Keratinocyte (primary cell): Measurements from ENCODE around the gene ANKS1A. TPM values are rescaled to one million over a fixed set of nuclear protein-coding genes. Genes with fewer than 3 reads are reported as not detected.

Experiments
- DNase-seq: peaks from one replicate; pipeline ENCODE4 v3.0.0-alpha.2; 2011; ENCODE audit warnings: low read depth, missing footprints, low spot score
- FAIRE-seq: peaks from 2 replicates; lab custom pipeline; 2011; peaks lifted over from hg19 to GRCh38; lab: Jason Lieb, UNC
- H2AFZ ChIP-seq: 2 replicates; pipeline ENCODE4 v1.6.0; 2012; ENCODE audit warnings: low read length, control low read depth, inconsistent platforms; ENCODE audit not compliant: control insufficient read depth
- H3K27ac ChIP-seq: 2 replicates; pipeline ENCODE4 v1.5.1; 2011; ENCODE audit warnings: low read length; ENCODE audit not compliant: control insufficient read depth, insufficient read depth
- H3K27me3 ChIP-seq: 3 replicates; pipeline ENCODE4 v1.6.0; 2011; ENCODE audit warnings: low read length; ENCODE audit not compliant: control insufficient read depth, insufficient read depth; ENCODE audit errors: extremely low read depth
- H3K36me3 ChIP-seq, 2 experiments: 2 replicates in 1 of 2; 3 replicates in 1 of 2; pipeline ENCODE4 v1.5.1; 2011; ENCODE audit warnings: low read length in 2 of 2, mild to moderate bottlenecking in 1 of 2; ENCODE audit not compliant: control insufficient read depth in 2 of 2, insufficient read depth in 2 of 2; ENCODE audit errors: extremely low read depth in 1 of 2
- H3K4me1 ChIP-seq: 3 replicates; pipeline ENCODE4 v1.5.1; 2011; ENCODE audit warnings: low read length; ENCODE audit not compliant: control insufficient read depth, insufficient read depth; ENCODE audit errors: extremely low read depth
- H3K4me2 ChIP-seq: 3 replicates; pipeline ENCODE4 v1.6.0; 2011; ENCODE audit warnings: low read depth, low read length; ENCODE audit not compliant: control insufficient read depth, insufficient read depth; ENCODE audit errors: extremely low read depth
- H3K4me3 ChIP-seq, 3 experiments: fragments of 200-600 bp in 1 of 3; sonication (generic) in 1 of 3; 2 replicates in 2 of 3; 3 replicates in 1 of 3; pipeline ENCODE4 v1.5.1; 2011 to 2016; ENCODE audit warnings: low read length in 3 of 3, mild to moderate bottlenecking in 3 of 3, control low read depth in 2 of 3, inconsistent platforms in 1 of 3, low read depth in 1 of 3, mixed read lengths in 1 of 3, mixed run types in 1 of 3, moderate library complexity in 1 of 3; ENCODE audit not compliant: control insufficient read depth in 2 of 3, insufficient read depth in 2 of 3; ENCODE audit errors: extremely low read depth in 1 of 3
- H3K79me2 ChIP-seq: 2 replicates; pipeline ENCODE4 v1.6.0; 2012; ENCODE audit warnings: low read length; ENCODE audit not compliant: control insufficient read depth, insufficient read depth
- H3K9ac ChIP-seq: 3 replicates; pipeline ENCODE4 v1.6.0; 2011; ENCODE audit warnings: low read length; ENCODE audit not compliant: control insufficient read depth, insufficient read depth; ENCODE audit errors: extremely low read depth
- H3K9me1 ChIP-seq: 3 replicates; pipeline ENCODE4 v1.6.0; 2011; ENCODE audit warnings: low read length; ENCODE audit not compliant: control insufficient read depth, insufficient read depth; ENCODE audit errors: extremely low read depth
- H3K9me3 ChIP-seq: 2 replicates; pipeline ENCODE4 v1.5.1; 2012; ENCODE audit warnings: low read depth, low read length; ENCODE audit not compliant: control insufficient read depth
- H4K20me1 ChIP-seq: 3 replicates; pipeline ENCODE4 v1.6.0; 2011; ENCODE audit warnings: low read length; ENCODE audit not compliant: control insufficient read depth, insufficient read depth; ENCODE audit errors: extremely low read depth
- EZH2 ChIP-seq: IDR thresholded peaks from one replicate; pipeline ENCODE4 v1.6.1; 2012; ENCODE audit warnings: inconsistent platforms, mild to moderate bottlenecking, low read length, moderate library complexity
- dilution Hi-C: fragments of 300-500 bp; cut with MboI; formaldehyde crosslinking; loops from one replicate; pipeline ENCODE4 v1.7.0; 2020; ENCODE audit warnings: low sequenced_read_pairs; ENCODE audit not compliant: extremely low pct_ligation_motif_present
- polyA plus RNA-seq, 5 experiments: library from polyadenylated mRNA; depleted of rRNA in 3 of 5; stranded (reverse) in 3 of 5; stranded (forward) in 1 of 5; unstranded in 1 of 5; fragments of >200 nt; gene quantifications; 1 replicate in 1 of 5; 2 replicates in 3 of 5; 3 replicates in 1 of 5; pipeline versions ENCODE4 v1.2.1 to v1.2.3, GENCODE V29; 2011 to 2012; ENCODE audit warnings: missing spikeins in 2 of 5, low read depth in 1 of 5, low replicate concordance in 1 of 5
- TF ChIP-seq, protein P1 (sequence below), 3 experiments: IDR thresholded peaks in 1 of 3; conservative IDR thresholded peaks in 1 of 3; optimal IDR thresholded peaks in 1 of 3; 2 replicates in 2 of 3; 3 replicates in 1 of 3; pipeline versions ENCODE3 to v1.5.1; 2011; ENCODE audit warnings: low read length in 3 of 3, mild to moderate bottlenecking in 3 of 3, moderate library complexity in 2 of 3, control low read depth in 1 of 3, inconsistent platforms in 1 of 3; ENCODE audit not compliant: insufficient read depth in 2 of 3; ENCODE audit errors: extremely low read depth in 1 of 3

ANKS1A gene
- polyA plus RNA-seq, 1 donor (not counting 4 experiments of a cell fraction or from before 2014, with no cell fraction given): 8.6 TPM

DNA sequence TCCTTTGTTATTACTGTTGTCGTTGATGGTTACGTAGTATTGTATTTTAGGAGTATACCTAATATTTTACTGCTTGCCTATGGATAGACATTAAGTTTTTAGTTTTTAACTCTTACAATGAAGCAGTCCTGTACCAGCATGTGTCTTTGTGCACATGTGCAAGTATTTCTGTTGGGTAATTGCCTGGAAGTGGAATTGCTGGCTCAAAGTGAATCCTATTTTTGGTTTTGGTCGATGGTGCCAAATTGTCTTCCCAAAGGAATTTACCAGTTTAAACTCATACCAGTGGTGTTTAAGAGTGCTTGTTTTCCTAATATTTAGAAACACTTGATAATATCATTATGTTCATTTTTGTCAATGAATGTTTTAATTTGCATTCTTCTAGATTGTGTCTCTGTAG lies 75.5 kb downstream of the ANKS1A start:
- no peaks in the 10 kb centered on the region for H3K79me2 ChIP-seq
- TF ChIP-seq EZH2: no peak
- TF ChIP-seq, protein P1, sequence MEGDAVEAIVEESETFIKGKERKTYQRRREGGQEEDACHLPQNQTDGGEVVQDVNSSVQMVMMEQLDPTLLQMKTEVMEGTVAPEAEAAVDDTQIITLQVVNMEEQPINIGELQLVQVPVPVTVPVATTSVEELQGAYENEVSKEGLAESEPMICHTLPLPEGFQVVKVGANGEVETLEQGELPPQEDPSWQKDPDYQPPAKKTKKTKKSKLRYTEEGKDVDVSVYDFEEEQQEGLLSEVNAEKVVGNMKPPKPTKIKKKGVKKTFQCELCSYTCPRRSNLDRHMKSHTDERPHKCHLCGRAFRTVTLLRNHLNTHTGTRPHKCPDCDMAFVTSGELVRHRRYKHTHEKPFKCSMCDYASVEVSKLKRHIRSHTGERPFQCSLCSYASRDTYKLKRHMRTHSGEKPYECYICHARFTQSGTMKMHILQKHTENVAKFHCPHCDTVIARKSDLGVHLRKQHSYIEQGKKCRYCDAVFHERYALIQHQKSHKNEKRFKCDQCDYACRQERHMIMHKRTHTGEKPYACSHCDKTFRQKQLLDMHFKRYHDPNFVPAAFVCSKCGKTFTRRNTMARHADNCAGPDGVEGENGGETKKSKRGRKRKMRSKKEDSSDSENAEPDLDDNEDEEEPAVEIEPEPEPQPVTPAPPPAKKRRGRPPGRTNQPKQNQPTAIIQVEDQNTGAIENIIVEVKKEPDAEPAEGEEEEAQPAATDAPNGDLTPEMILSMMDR (optimal IDR thresholded peaks at IDR 0.05 in 1 of 3, IDR thresholded peaks at IDR 0.05 in 1 of 3, conservative IDR thresholded peaks at IDR 0.05 in 1 of 3; ENCODE audit: extremely low read depth in 1 of 3, insufficient read depth in 2 of 3, low read length in 3 of 3): no peak
- H3K27ac ChIP-seq: no peak overlapping the region
- FAIRE-seq (no peak), DNase-seq (no peak)
- dilution Hi-C loops: no loop called here
- no peak overlapping the region for H3K9ac ChIP-seq
- H4K20me1 ChIP-seq: no peaks in the 10 kb centered on the region
- peaks cover 4% of the 10 kb centered on the region for H3K4me1 ChIP-seq
- no peaks in the 10 kb centered on the region for H3K9me1 ChIP-seq
- no peaks in the 10 kb centered on the region for H3K27me3 ChIP-seq
- H3K4me2 ChIP-seq: no peak overlapping the region
- no peaks in the 10 kb centered on the region for H3K36me3 ChIP-seq
- H2AFZ ChIP-seq: no peak overlapping the region
- no peaks in the 10 kb centered on the region for H3K9me3 ChIP-seq
- no peak overlapping the region for H3K4me3 ChIP-seq

GRCh38 chr6:34967461-34967860 lies 78.4 kb downstream of the ANKS1A start:
- no peak for DNase-seq
- Histone ChIP-seq H3K27me3 (no peaks in the 10 kb centered on the region), H3K79me2 (no peaks in the 10 kb centered on the region), H3K36me3 (peaks cover 3% of the 10 kb centered on the region in 2 experiments), H3K4me2 (no peak overlapping the region), H3K9ac (no peak overlapping the region), H2AFZ (no peak overlapping the region), H4K20me1 (no peaks in the 10 kb centered on the region), H3K9me1 (no peaks in the 10 kb centered on the region), H3K4me3 (no peak overlapping the region), H3K27ac (no peak overlapping the region), H3K9me3 (no peaks in the 10 kb centered on the region), H3K4me1 (peaks cover 14% of the 10 kb centered on the region)
- no peak for FAIRE-seq
- dilution Hi-C loops: no loop called here
- no peak for TF ChIP-seq EZH2
- TF ChIP-seq, protein P1 (optimal IDR thresholded peaks at IDR 0.05 in 1 of 3, IDR thresholded peaks at IDR 0.05 in 1 of 3, conservative IDR thresholded peaks at IDR 0.05 in 1 of 3; ENCODE audit: extremely low read depth in 1 of 3, insufficient read depth in 2 of 3, low read length in 3 of 3): no peak
